ENCODE results near the gene OVCH2. TPM values are rescaled to one million over a fixed set of nuclear protein-coding genes. Genes with fewer than 3 reads are reported as not detected.

Gene OVCH2
- total RNA-seq (2022; extraction: Qiagen RNA extraction; ENCODE audit: low read depth) = not detected in 5 replicates

GRCh38 chr11:7706377-7706776 is at the start of gene OVCH2:
OVCH2 (minus strand) TSS chr11:7706477; CDS start chr11:7706394, 83 bp downstream.

GRCh38 chr11:7672960-7673723 is 33.1 kb downstream of the OVCH2 start, which contains the start of gene CYB5R2:
CYB5R2 (minus strand) TSS chr11:7673500; CDS start chr11:7672825, 675 bp downstream.

Other genes with a start within 250 kb of the OVCH2 start
- not detected in 5 replicates for gene OLFML1, start 221.0 kb downstream of the OVCH2 start, total RNA-seq (2022; extraction: Qiagen RNA extraction; ENCODE audit: low read depth)
- 9.4 to 15.9 TPM (median 11.9 TPM) in 5 replicates for gene PPFIBP2, start 192.5 kb downstream of the OVCH2 start, total RNA-seq (2022; extraction: Qiagen RNA extraction; ENCODE audit: low read depth)
- gene CYB5R2, start 33.0 kb downstream of the OVCH2 start, total RNA-seq (2022; extraction: Qiagen RNA extraction; ENCODE audit: low read depth) = 3.1 to 6.6 TPM (median 3.8 TPM) in 5 replicates
- gene OR5P2, start 90.5 kb upstream of the OVCH2 start, total RNA-seq (2022; extraction: Qiagen RNA extraction; ENCODE audit: low read depth) = not detected in 5 replicates
- gene OR5P3, start 124.4 kb upstream of the OVCH2 start, total RNA-seq (2022; extraction: Qiagen RNA extraction; ENCODE audit: low read depth) = not detected in 5 replicates
- not detected in 5 replicates for gene OR10A6, start 224.8 kb upstream of the OVCH2 start, total RNA-seq (2022; extraction: Qiagen RNA extraction; ENCODE audit: low read depth)
- gene OR10A3, start 235.2 kb upstream of the OVCH2 start, total RNA-seq (2022; extraction: Qiagen RNA extraction; ENCODE audit: low read depth) = not detected in 5 replicates